Measurements from ENCODE around the gene NSD2. TPM values are rescaled to one million over a fixed set of nuclear protein-coding genes. Genes with fewer than 3 reads are reported as not detected.

The NSD2 gene
- total RNA-seq, 1 experiment from 2014 or later = 128 TPM

- TF ChIP-seq ATF1 (CRISPR knock-in tag; IDR thresholded peaks at IDR 0.05) (no peak), OVOL2 (CRISPR knock-in tag; IDR thresholded peaks at IDR 0.05; ENCODE audit: borderline replicate concordance) (no peak), PREB (CRISPR knock-in tag; IDR thresholded peaks at IDR 0.05; ENCODE audit: borderline replicate concordance) (no peak), ATF6 (CRISPR knock-in tag; IDR thresholded peaks at IDR 0.05) (no peak), NFYB (CRISPR knock-in tag; conservative IDR thresholded peaks at IDR 0.05; ENCODE audit: low read depth) (no peak), ZNF121 (CRISPR knock-in tag; IDR thresholded peaks at IDR 0.05) (peak; percentile 31; the same call in 1 of the 2 replicates), JAZF1 (CRISPR knock-in tag; IDR thresholded peaks at IDR 0.05) (no peak), ZNF281 (CRISPR knock-in tag; IDR thresholded peaks at IDR 0.05) (no peak)
- Mint-ChIP-seq H3K36me3 (peaks cover 48% of the 10 kb centered on the region), H3K4me3 (no peak overlapping the region)
These were observed 31.1 kb downstream of the NSD2 start for GRCh38 chr4:1902243-1902642.

GRCh38 chr4:1903035-1903434 lies 31.8 kb downstream of the NSD2 start:
- no peak for DNase-seq (ENCODE audit: low spot score)
- ChIA-PET CTCF (interaction anchor here (0.7 to 0.9 kb wide), 2 partner anchors 8 to 1658 kb away, joined by 3 read pairs; no protein-coding TSS in a partner anchor), POLR2A (no interaction called here)
- no peaks in the 10 kb centered on the region for H3K27me3 Mint-ChIP-seq (ENCODE audit: low read depth)
- peaks cover 48% of the 10 kb centered on the region for H3K36me3 Mint-ChIP-seq
- no peak for ATAC-seq
- H3K4me1 Mint-ChIP-seq = peaks cover 6% of the 10 kb centered on the region
- no peaks in the 10 kb centered on the region for H3K9me3 Mint-ChIP-seq
- no peak overlapping the region for H3K4me3 Mint-ChIP-seq
- peak overlapping the region; percentile 60; the same call in 1 of the 2 replicates for H3K27ac Mint-ChIP-seq
- no peak for TF ChIP-seq OVOL2 (CRISPR knock-in tag; IDR thresholded peaks at IDR 0.05; ENCODE audit: borderline replicate concordance)
- no peak for TF ChIP-seq RELA (CRISPR knock-in tag; IDR thresholded peaks at IDR 0.05; ENCODE audit: borderline replicate concordance)
- TF ChIP-seq ZNF532 (CRISPR knock-in tag; IDR thresholded peaks at IDR 0.05; ENCODE audit: borderline replicate concordance) = no peak
- no peak for TF ChIP-seq PRDM15 (CRISPR knock-in tag; IDR thresholded peaks at IDR 0.05)
- TF ChIP-seq E2F1 (CRISPR knock-in tag; IDR thresholded peaks at IDR 0.05) = no peak
- TF ChIP-seq CBFB (CRISPR knock-in tag; IDR thresholded peaks at IDR 0.05; ENCODE audit: low read depth) = no peak
- TF ChIP-seq NR2C2 (CRISPR knock-in tag; IDR thresholded peaks at IDR 0.05) = no peak
- TF ChIP-seq FOXP1 (CRISPR knock-in tag; IDR thresholded peaks at IDR 0.05; ENCODE audit: borderline replicate concordance) = no peak
- TF ChIP-seq USF1 (CRISPR knock-in tag; IDR thresholded peaks at IDR 0.05) = no peak

More at GRCh38 chr4:1902243-1902642, 31.1 kb downstream of the NSD2 start:
- Mint-ChIP-seq H3K4me1 (peaks cover 6% of the 10 kb centered on the region), H3K27ac (no peak overlapping the region), H3K9me3 (no peaks in the 10 kb centered on the region), H3K27me3 (ENCODE audit: low read depth) (no peaks in the 10 kb centered on the region)
- ATAC-seq = no peak
- DNase-seq (ENCODE audit: low spot score) = no peak
- ChIA-PET CTCF (interaction anchor here (0.9 to 2.0 kb wide), 2 partner anchors 8 to 10 kb away, joined by 3 to 5 read pairs; no protein-coding TSS in a partner anchor), POLR2A (no interaction called here)

Measured in WTC11 (cell line).